IMR-90 (cell line): Measurements from ENCODE around the gene CHRDL1. TPM values are rescaled to one million over a fixed set of nuclear protein-coding genes. Genes with fewer than 3 reads are reported as not detected.

Experiments
- ATAC-seq: fragments of 200-7000 bp; cut with Tn5 transposase; 2 replicates; pipeline ENCODE4 v1.9.1; 2020; ENCODE audit warnings: low read depth, mild to moderate bottlenecking, moderate library complexity
- BruUV-seq: library from RNA; stranded (reverse); fragments of 400-500 nt; replicated peaks from 2 replicates; lab custom pipeline; 2021; lab: Mats Ljungman, UMichigan
- CTCF ChIA-PET: fragments of 300-600 bp; formaldehyde crosslinking; extraction: SDS; loops from one replicate; lab custom pipeline; 2021; ENCODE audit warnings: antibody characterized with exemption; lab: Yijun Ruan, JAX
- POLR2A ChIA-PET: fragments of 300-600 bp; sonication (Branson Sonifier 250); formaldehyde crosslinking; loops from one replicate; lab custom pipeline; 2022; ENCODE audit warnings: antibody characterized with exemption; ENCODE audit not compliant: unreplicated experiment; lab: Charles Lee
- DNase-seq: peaks from one replicate; pipeline ENCODE4 v3.0.0; 2013
- H2AFZ ChIP-seq: replicated peaks from 2 replicates; pipeline ENCODE3; 2013; ENCODE audit warnings: low read length, mild to moderate bottlenecking; ENCODE audit not compliant: poor library complexity
- H2AK5ac ChIP-seq: 2 replicates; pipeline ENCODE4 v1.6.1; 2013; ENCODE audit warnings: low read depth, low read length, inconsistent platforms
- H2AK9ac ChIP-seq: replicated peaks from 2 replicates; pipeline ENCODE3; 2013; ENCODE audit warnings: mild to moderate bottlenecking, low read depth, low read length, moderate library complexity; ENCODE audit not compliant: poor library complexity
- H2BK120ac ChIP-seq: 2 replicates; pipeline ENCODE4 v1.6.1; 2013; ENCODE audit warnings: low read depth, low read length, inconsistent platforms
- H2BK15ac ChIP-seq: 3 replicates; pipeline ENCODE4 v1.6.1; 2013; ENCODE audit warnings: low read depth, low read length, inconsistent platforms
- H2BK20ac ChIP-seq: 2 replicates; pipeline ENCODE4 v1.6.1; 2013; ENCODE audit warnings: low read depth, mild to moderate bottlenecking, inconsistent platforms, low read length, moderate library complexity
- H2BK5ac ChIP-seq: 2 replicates; pipeline ENCODE4 v1.6.1; 2013; ENCODE audit warnings: mild to moderate bottlenecking, low read depth, low read length, inconsistent platforms; ENCODE audit not compliant: poor library complexity, severe bottlenecking
- H3K14ac ChIP-seq: replicated peaks from 2 replicates; pipeline ENCODE4 v1.6.1; 2013; ENCODE audit warnings: low read depth, low read length, inconsistent platforms
- H3K18ac ChIP-seq: 2 replicates; pipeline ENCODE4 v1.6.1; 2013; ENCODE audit warnings: low read depth, low read length, control low read depth
- H3K23ac ChIP-seq: 2 replicates; pipeline ENCODE4 v1.6.1; 2013; ENCODE audit warnings: low read depth, low read length, inconsistent platforms
- H3K27ac ChIP-seq: 2 replicates; pipeline ENCODE4 v1.5.1; 2013; ENCODE audit warnings: mild to moderate bottlenecking, control low read depth, low read length; ENCODE audit not compliant: insufficient read depth
- H3K27me3 ChIP-seq: 2 replicates; pipeline ENCODE4 v1.6.1; 2013; ENCODE audit warnings: low read length; ENCODE audit not compliant: control insufficient read depth, insufficient read depth
- H3K36me3 ChIP-seq: 2 replicates; pipeline ENCODE4 v1.6.1; 2013; ENCODE audit warnings: low read length, mixed read lengths; ENCODE audit not compliant: control insufficient read depth, insufficient read depth
- H3K4ac ChIP-seq: 2 replicates; pipeline ENCODE4 v1.6.1; 2013; ENCODE audit warnings: low read depth, low read length, inconsistent platforms
- H3K4me1 ChIP-seq: 2 replicates; pipeline ENCODE4 v1.6.1; 2013; ENCODE audit warnings: low read length, mixed read lengths; ENCODE audit not compliant: control insufficient read depth, insufficient read depth
- H3K4me2 ChIP-seq: 2 replicates; pipeline ENCODE4 v1.6.1; 2013; ENCODE audit warnings: low read depth, mild to moderate bottlenecking, control low read depth, low read length, moderate library complexity
- H3K4me3 ChIP-seq: 2 replicates; pipeline ENCODE4 v1.5.1; 2013; ENCODE audit warnings: low read depth, mild to moderate bottlenecking, control low read depth, low read length, moderate library complexity; ENCODE audit not compliant: insufficient read depth
- H3K56ac ChIP-seq: 2 replicates; pipeline ENCODE4 v1.6.1; 2013; ENCODE audit warnings: low read length, inconsistent platforms; ENCODE audit not compliant: insufficient read depth; ENCODE audit errors: extremely low read depth
- H3K79me1 ChIP-seq, 2 experiments: 2 replicates each; pipeline ENCODE4 v1.6.1; 2013; ENCODE audit warnings: low read length in 2 of 2, inconsistent platforms in 1 of 2, low read depth in 1 of 2
- H3K9ac ChIP-seq: 2 replicates; pipeline ENCODE4 v1.6.1; 2013; ENCODE audit warnings: low read depth, low read length, control low read depth
- H3K9me1 ChIP-seq: 2 replicates; pipeline ENCODE4 v1.6.1; 2013; ENCODE audit warnings: low read length, inconsistent platforms; ENCODE audit not compliant: insufficient read depth
- H3K9me3 ChIP-seq: 2 replicates; pipeline ENCODE4 v1.6.1; 2013; ENCODE audit warnings: low read length; ENCODE audit not compliant: control insufficient read depth, insufficient read depth
- H4K20me1 ChIP-seq: 2 replicates; pipeline ENCODE4 v1.6.1; 2013; ENCODE audit warnings: low read length, inconsistent platforms; ENCODE audit not compliant: insufficient read depth
- H4K5ac ChIP-seq: 2 replicates; pipeline ENCODE4 v1.6.1; 2013; ENCODE audit warnings: mild to moderate bottlenecking, low read depth, low read length, control low read depth
- H4K8ac ChIP-seq, 2 experiments: 2 replicates each; pipeline ENCODE4 v1.6.1; 2013; ENCODE audit warnings: low read depth in 2 of 2, low read length in 2 of 2, control low read depth in 1 of 2, inconsistent platforms in 1 of 2
- H4K91ac ChIP-seq: 2 replicates; pipeline ENCODE4 v1.6.1; 2013; ENCODE audit warnings: low read depth, low read length, inconsistent platforms; ENCODE audit not compliant: insufficient read depth
- BHLHE40 ChIP-seq: fragments of 150-350 bp; IDR thresholded peaks from 2 replicates; pipeline ENCODE4 v1.6.1; 2016; ENCODE audit warnings: mild to moderate bottlenecking, low read depth, low read length
- CEBPB ChIP-seq: IDR thresholded peaks from 2 replicates; pipeline ENCODE4 v1.6.1; 2012; ENCODE audit warnings: low read depth, low read length, improper control_type of control experiment
- CHD1 ChIP-seq: IDR thresholded peaks from 2 replicates; pipeline ENCODE4 v1.6.1; 2012; ENCODE audit warnings: low read depth, low read length, improper control_type of control experiment
- FOS ChIP-seq: fragments of 150-350 bp; IDR thresholded peaks from 2 replicates; pipeline ENCODE4 v1.6.1; 2016; ENCODE audit warnings: low read depth, low read length
- MAFK ChIP-seq: IDR thresholded peaks from 2 replicates; pipeline ENCODE4 v1.6.1; 2012; ENCODE audit warnings: low read depth, low read length, improper control_type of control experiment
- RCOR1 ChIP-seq: IDR thresholded peaks from 2 replicates; pipeline ENCODE4 v1.6.1; 2012; ENCODE audit warnings: mild to moderate bottlenecking, low read length, improper control_type of control experiment; ENCODE audit not compliant: insufficient replicate concordance
- SMC3 ChIP-seq: fragments of 150-350 bp; IDR thresholded peaks from 2 replicates; pipeline ENCODE4 v1.6.1; 2016; ENCODE audit warnings: low read depth, mild to moderate bottlenecking, antibody characterized with exemption, low read length, moderate library complexity
- WGBS, 2 experiments: methylation state at CpG; one replicate each; pipeline versions ENCODE4 v1.1.5 to v1.1.7; 2013; ENCODE audit warnings: missing lambda C conversion rate in 2 of 2; ENCODE audit not compliant: insufficient read length in 1 of 2; ENCODE audit errors: extremely low coverage in 2 of 2; 5-methylcytosine and 5-hydroxymethylcytosine counted together
- dilution Hi-C: fragments of 300-500 bp; cut with HindIII; formaldehyde crosslinking; loops from one replicate; pipeline ENCODE4 v1.14.3; 2018; ENCODE audit warnings: low sequenced_read_pairs; ENCODE audit not compliant: unreplicated experiment
- in situ Hi-C: fragments of 300-500 bp; cut with MboI; formaldehyde crosslinking; loops from 3 replicates; pipeline ENCODE4 v1.14.3; 2019; ENCODE audit warnings: low sequenced_read_pairs, inconsistent platforms, mixed read lengths
- intact Hi-C: fragments of 100-400 bp; cut with micrococcal nuclease; formaldehyde crosslinking; loops from 2 replicates; pipeline ENCODE4 v1.10.0; 2022
- polyA plus RNA-seq, 3 experiments: library from polyadenylated mRNA; depleted of rRNA; stranded (reverse); fragments of >200 nt; gene quantifications; 2 replicates each; pipeline ENCODE4 v1.2.3, GENCODE V29; 2012; ENCODE audit warnings: low replicate concordance in 1 of 3
- total RNA-seq: library from RNA; depleted of rRNA; stranded (reverse); fragments of >200 nt; gene quantifications from 2 replicates; pipeline ENCODE4 v1.2.3, GENCODE V29; 2012
- TF ChIP-seq, protein P1 (sequence below): fragments of 150-350 bp; IDR thresholded peaks from 2 replicates; pipeline ENCODE4 v1.6.1; 2016; ENCODE audit warnings: low read depth, mild to moderate bottlenecking, low read length, moderate library complexity, borderline replicate concordance

CHRDL1 gene
- total and polyA plus RNA-seq, 2 of the 4 experiments (the other 2 are of a cell fraction): 0.36 to 0.58 TPM

DNA sequence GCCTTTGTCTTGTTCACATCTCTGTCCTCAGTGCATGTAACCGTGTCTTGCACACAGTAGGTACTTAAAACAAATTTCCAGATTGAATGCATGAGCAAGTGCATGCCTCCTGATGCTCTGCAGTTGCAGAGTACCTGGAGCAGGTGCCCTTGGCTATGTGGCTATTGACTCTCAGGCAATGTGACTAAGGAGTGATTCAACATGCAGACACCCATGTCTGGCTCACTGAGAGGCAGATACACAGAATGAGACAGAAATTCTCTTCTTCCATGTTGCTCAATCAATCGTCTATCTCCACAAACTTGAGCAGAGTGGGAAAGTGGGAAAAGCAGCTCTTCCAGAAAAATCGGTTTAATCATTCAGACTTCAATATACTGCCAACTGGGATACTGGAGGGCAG, 111.0 kb downstream of the CHRDL1 start:
- no peak overlapping the region for H2BK20ac ChIP-seq
- H4K20me1 ChIP-seq: no peaks in the 10 kb centered on the region
- intact Hi-C loops: no loop called here
- H4K5ac ChIP-seq: no peak overlapping the region
- no peak overlapping the region for H2AK5ac ChIP-seq
- no peak overlapping the region for H2BK5ac ChIP-seq
- H4K8ac ChIP-seq: no peak overlapping the region
- H2BK15ac ChIP-seq: no peak overlapping the region
- H3K4me2 ChIP-seq: no peak overlapping the region
- H3K9ac ChIP-seq: no peak overlapping the region
- no peaks in the 10 kb centered on the region for H3K9me3 ChIP-seq
- H3K4me1 ChIP-seq: no peaks in the 10 kb centered on the region
- POLR2A ChIA-PET: no interaction called here
- WGBS, 2 experiments: 17% methylated on average over 1 of the region's 3 CpGs; no CpG with 5 or more reads in 1 of the 2 experiments
- H4K91ac ChIP-seq: no peak overlapping the region
- no peak overlapping the region for H3K14ac ChIP-seq
- H3K18ac ChIP-seq: no peak overlapping the region
- no peak for ATAC-seq
- H3K23ac ChIP-seq: no peak overlapping the region
- peaks cover 9% of the 10 kb centered on the region for H3K27me3 ChIP-seq
- no peak for TF ChIP-seq FOS
- TF ChIP-seq SMC3: no peak
- TF ChIP-seq, protein P1, sequence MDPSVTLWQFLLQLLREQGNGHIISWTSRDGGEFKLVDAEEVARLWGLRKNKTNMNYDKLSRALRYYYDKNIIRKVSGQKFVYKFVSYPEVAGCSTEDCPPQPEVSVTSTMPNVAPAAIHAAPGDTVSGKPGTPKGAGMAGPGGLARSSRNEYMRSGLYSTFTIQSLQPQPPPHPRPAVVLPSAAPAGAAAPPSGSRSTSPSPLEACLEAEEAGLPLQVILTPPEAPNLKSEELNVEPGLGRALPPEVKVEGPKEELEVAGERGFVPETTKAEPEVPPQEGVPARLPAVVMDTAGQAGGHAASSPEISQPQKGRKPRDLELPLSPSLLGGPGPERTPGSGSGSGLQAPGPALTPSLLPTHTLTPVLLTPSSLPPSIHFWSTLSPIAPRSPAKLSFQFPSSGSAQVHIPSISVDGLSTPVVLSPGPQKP: no peak
- no peak for TF ChIP-seq CHD1
- TF ChIP-seq CEBPB: no peak
- TF ChIP-seq RCOR1: no peak
- TF ChIP-seq MAFK: no peak
- TF ChIP-seq BHLHE40: no peak
- H2AK9ac ChIP-seq: no peak overlapping the region
- no peak overlapping the region for H2AFZ ChIP-seq
- DNase-seq: no peak
- no peak overlapping the region for H3K4me3 ChIP-seq
- no peak overlapping the region for H2BK120ac ChIP-seq
- no peak overlapping the region for H3K4ac ChIP-seq
- no TSS peak for BruUV-seq
- H3K79me1 ChIP-seq: no peaks in the 10 kb centered on the region
- no peaks in the 10 kb centered on the region for H3K9me1 ChIP-seq
- CTCF ChIA-PET: no interaction called here
- no peak overlapping the region for H3K56ac ChIP-seq
- H3K36me3 ChIP-seq: no peaks in the 10 kb centered on the region
- dilution Hi-C loops: no loop called here
- in situ Hi-C loops: no loop called here
- no peak overlapping the region for H3K27ac ChIP-seq
